Ureter (tissue), 1 donor: ENCODE results near the gene ENTPD8. TPM values are rescaled to one million over a fixed set of nuclear protein-coding genes. Genes with fewer than 3 reads are reported as not detected.
"Not testable (repeated sequence)": the region's sequence is repeated elsewhere in the genome, so short reads cannot be mapped to it uniquely, and the experiment has no call there.

ENCODE experiments used
- DNase-seq: peaks from one replicate; pipeline ENCODE4 v3.0.0-alpha.2; 2020; ENCODE audit warnings: low spot score
- total RNA-seq: library from RNA; stranded (reverse); gene quantifications from one replicate; pipeline ENCODE4 v1.2.4, GENCODE V29; 2023
- donor health status: DM: yes; HTN: yes; CAD: no.

The ENTPD8 gene
- total RNA-seq, 1 donor from 2014 or later: not detected

GRCh38 chr9:137411645-137412380, 29.3 kb downstream of the ENTPD8 start:
- DNase-seq: peak; percentile 84

GRCh38 chr9:137411260-137411644, 29.9 kb downstream of the ENTPD8 start:
- no peak for DNase-seq

GRCh38 chr9:137410891-137411249, 30.3 kb downstream of the ENTPD8 start:
- no peak for DNase-seq

- not testable (repeated sequence) for DNase-seq
Observed at GRCh38 chr9:137410236-137410890, 30.8 kb downstream of the ENTPD8 start.

- DNase-seq: no peak
Observed at GRCh38 chr9:137409515-137409914, 31.6 kb downstream of the ENTPD8 start.

- no peak for DNase-seq
Observed at GRCh38 chr9:137408651-137409405, 32.3 kb downstream of the ENTPD8 start.

- DNase-seq: no peak
Observed at GRCh38 chr9:137407590-137408300, 33.4 kb downstream of the ENTPD8 start.

- no peak for DNase-seq
Observed at GRCh38 chr9:137406876-137407589, 34.1 kb downstream of the ENTPD8 start.

- DNase-seq: no peak
Observed at GRCh38 chr9:137406085-137406760, 34.9 kb downstream of the ENTPD8 start.

GRCh38 chr9:137405677-137406081, 35.5 kb downstream of the ENTPD8 start:
- no peak for DNase-seq

GRCh38 chr9:137404961-137405567, 36.1 kb downstream of the ENTPD8 start:
- no peak for DNase-seq

GRCh38 chr9:137403269-137403668, 37.9 kb downstream of the ENTPD8 start:
- no peak for DNase-seq

- no peak for DNase-seq
Observed at GRCh38 chr9:137402746-137403145, 38.4 kb downstream of the ENTPD8 start.

- no peak for DNase-seq
Observed at GRCh38 chr9:137398561-137399468, 42.3 kb downstream of the ENTPD8 start.

- DNase-seq: no peak
Observed at GRCh38 chr9:137397675-137398423, 43.3 kb downstream of the ENTPD8 start.

- no peak for DNase-seq
Observed at GRCh38 chr9:137396634-137397367, 44.4 kb downstream of the ENTPD8 start.

- DNase-seq: no peak
Observed at GRCh38 chr9:137396227-137396626, 44.9 kb downstream of the ENTPD8 start.

GRCh38 chr9:137395666-137396010, 45.5 kb downstream of the ENTPD8 start:
- no peak for DNase-seq
